SKM-1 (cell line): Measurements from ENCODE around the gene EEPD1.
"Not testable (repeated sequence)": the region's sequence is repeated elsewhere in the genome, so short reads cannot be mapped to it uniquely, and the experiment has no call there.

Experiments used
- DNase-seq: peaks from one replicate; lab custom pipeline; 2025; ENCODE audit not compliant: unreplicated experiment; lab: John Stamatoyannopoulos, UW

EEPD1 gene

GRCh38 chr7:36214608-36215456 lies 61.8 kb downstream of the EEPD1 start:
- no peak for DNase-seq

GRCh38 chr7:36215457-36215765 lies 62.4 kb downstream of the EEPD1 start:
- no peak for DNase-seq

- DNase-seq: no peak
These were observed 63.1 kb downstream of the EEPD1 start for GRCh38 chr7:36216063-36216684.

GRCh38 chr7:36217211-36217960 lies 64.3 kb downstream of the EEPD1 start:
- no peak for DNase-seq

GRCh38 chr7:36217961-36218284 lies 64.9 kb downstream of the EEPD1 start:
- DNase-seq: no peak

- no peak for DNase-seq
These were observed 66.4 kb downstream of the EEPD1 start for GRCh38 chr7:36219429-36219828.

- DNase-seq: no peak
These were observed 70.8 kb downstream of the EEPD1 start for GRCh38 chr7:36223851-36224250.

- no peak for DNase-seq
These were observed 72.1 kb downstream of the EEPD1 start for GRCh38 chr7:36224934-36225858.

GRCh38 chr7:36226151-36226550 lies 73.1 kb downstream of the EEPD1 start:
- no peak for DNase-seq

GRCh38 chr7:36227223-36227622 lies 74.2 kb downstream of the EEPD1 start:
- DNase-seq: no peak

- DNase-seq: no peak
These were observed 75.0 kb downstream of the EEPD1 start for GRCh38 chr7:36228039-36228438.

GRCh38 chr7:36231406-36231805 lies 78.4 kb downstream of the EEPD1 start:
- no peak for DNase-seq

- DNase-seq: no peak
These were observed 79.5 kb downstream of the EEPD1 start for GRCh38 chr7:36232555-36232954.

GRCh38 chr7:36232971-36233550 lies 80.0 kb downstream of the EEPD1 start:
- no peak for DNase-seq

GRCh38 chr7:36236073-36236472 lies 83.0 kb downstream of the EEPD1 start:
- no peak for DNase-seq

- DNase-seq: no peak
These were observed 85.1 kb downstream of the EEPD1 start for GRCh38 chr7:36238138-36238537.

- DNase-seq: not testable (repeated sequence)
These were observed 90.3 kb downstream of the EEPD1 start for GRCh38 chr7:36243356-36243755.

- not testable (repeated sequence) for DNase-seq
These were observed 90.9 kb downstream of the EEPD1 start for GRCh38 chr7:36244001-36244400.

GRCh38 chr7:36244429-36244828 lies 91.4 kb downstream of the EEPD1 start:
- no peak for DNase-seq

GRCh38 chr7:36245684-36246299 lies 92.7 kb downstream of the EEPD1 start:
- no peak for DNase-seq
